SK-N-DZ (cell line): ENCODE results near the gene SERPINH1.
"Not testable (repeated sequence)": the region's sequence is repeated elsewhere in the genome, so short reads cannot be mapped to it uniquely, and the experiment has no call there.

ENCODE experiments used
- DNase-seq: peaks from one replicate; pipeline ENCODE4 v3.0.0-alpha.2; 2015; ENCODE audit warnings: low spot score

Gene SERPINH1

DNA sequence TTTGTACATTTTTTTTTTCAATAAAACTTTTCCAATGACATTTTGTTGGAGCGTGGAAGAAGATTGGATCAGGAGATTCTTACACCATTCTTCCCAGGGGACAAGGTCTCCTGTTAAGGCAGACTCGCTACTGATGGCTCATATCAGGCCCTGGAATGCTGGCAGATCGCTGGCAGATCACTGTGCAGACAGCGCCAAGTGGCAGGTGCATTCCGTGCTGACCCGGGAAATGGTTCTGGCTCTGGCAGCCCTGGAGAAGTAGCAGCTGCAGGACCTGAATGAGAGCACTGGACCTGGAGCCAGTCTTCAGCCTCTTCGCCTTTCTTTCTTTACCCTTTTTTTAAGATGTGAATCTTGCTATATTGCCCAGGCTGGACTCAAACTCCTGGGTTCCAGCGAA is 10.7 kb downstream of the SERPINH1 start:
- DNase-seq: no peak

DNA sequence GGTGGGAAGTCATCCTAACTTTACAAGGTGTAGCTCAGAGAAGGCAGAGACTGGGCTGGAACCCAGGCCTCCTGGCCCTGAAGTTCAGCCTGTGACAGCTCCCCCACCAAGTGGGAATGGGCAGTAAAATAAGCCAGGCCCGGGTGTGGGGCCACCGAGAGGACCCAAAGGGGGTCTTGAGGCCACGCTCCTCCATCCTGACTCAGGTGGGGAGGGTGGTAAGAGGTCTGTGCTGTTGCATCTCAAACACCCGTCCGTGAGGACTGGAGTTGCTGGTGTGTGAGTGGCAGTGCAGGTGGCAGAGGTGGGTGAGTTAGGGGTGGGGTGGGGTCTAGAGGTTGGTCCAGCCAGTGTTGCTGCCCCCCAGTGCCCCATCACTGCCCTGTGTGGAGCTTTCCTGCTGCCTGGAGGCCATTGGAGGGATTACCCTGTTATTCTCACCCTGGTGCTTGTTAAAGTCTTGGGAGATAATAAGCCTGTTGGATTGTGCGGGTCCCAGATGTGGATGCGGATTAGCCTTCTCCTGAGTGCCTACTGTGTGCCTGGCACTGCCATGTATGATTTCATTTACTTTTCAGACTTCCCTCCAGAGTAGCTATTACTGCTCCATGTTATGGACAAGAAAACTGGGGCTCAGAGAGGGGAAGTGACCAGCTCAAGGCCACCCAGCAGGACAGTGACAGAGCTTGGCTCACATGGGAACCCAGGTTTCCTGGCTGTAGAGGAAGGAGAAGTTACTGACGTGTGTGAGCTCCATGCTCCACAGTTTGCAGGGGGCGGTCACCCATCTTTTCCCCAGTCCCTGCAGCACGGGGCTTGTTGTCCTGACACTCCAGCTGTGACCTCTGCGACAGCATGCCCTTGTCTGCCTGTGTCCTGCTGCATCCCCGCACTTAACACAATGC is 12.9 kb downstream of the SERPINH1 start:
- no peak for DNase-seq

DNA sequence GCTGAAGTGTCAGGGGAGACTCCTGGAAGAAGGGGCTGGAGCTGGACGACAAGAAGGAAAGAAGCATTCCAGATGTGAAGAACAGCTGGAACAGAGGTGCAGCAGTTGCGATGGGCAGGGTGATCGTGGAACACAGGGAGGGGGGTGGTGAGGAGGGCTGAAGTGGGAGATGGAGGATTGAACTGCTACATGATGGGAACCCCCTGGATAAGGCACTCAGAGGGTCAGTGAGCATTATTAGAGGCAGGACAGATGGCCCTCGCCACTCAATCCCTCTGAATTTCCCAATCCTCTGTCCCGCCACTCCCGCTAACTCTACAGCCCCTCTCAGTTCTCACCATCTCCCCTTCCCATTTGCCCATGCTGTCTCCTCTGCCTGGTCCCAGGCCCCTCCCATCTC is 14.0 kb downstream of the SERPINH1 start:
- DNase-seq: no peak

DNA sequence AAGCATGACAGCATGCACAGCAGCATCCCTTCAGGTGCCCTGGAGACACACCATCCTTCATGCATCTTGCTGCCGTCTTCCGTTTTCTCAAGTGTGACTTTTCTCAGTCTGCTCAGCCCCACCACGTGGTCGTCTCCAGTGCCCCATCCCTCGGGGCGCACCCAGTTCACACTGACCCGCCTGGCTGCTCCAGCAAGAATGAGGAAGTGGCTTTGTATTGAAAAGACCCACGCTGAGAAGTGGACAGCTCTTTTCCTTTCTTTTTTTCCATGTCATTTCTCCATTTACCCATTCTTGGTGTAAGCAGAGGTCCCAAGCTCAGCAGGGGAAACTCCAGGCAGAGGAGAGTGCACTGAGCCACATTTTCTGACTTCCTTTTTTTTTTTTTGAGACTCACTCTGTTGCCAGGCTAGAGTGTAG is 14.5 kb downstream of the SERPINH1 start:
- DNase-seq: no peak

DNA sequence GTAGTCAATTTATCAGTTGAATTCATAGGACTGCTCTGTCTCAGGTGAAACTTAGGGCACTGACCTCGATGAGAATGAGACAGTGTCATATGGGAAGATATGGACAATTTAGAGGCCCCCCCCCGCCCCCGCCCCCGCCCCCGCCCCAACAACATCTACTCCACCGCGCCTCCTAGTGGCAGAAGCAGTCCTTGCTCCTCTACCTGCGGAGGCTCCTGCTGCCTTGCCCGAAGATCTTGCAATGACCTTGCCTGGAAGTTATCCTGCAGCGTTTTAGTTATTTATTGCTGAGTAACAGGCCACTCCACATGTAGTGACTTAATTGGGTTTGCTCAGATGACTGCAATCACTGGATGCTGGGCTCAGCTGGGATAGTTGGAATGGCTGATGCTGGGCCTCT is 15.2 kb downstream of the SERPINH1 start:
- peak; percentile 76 for DNase-seq

DNA sequence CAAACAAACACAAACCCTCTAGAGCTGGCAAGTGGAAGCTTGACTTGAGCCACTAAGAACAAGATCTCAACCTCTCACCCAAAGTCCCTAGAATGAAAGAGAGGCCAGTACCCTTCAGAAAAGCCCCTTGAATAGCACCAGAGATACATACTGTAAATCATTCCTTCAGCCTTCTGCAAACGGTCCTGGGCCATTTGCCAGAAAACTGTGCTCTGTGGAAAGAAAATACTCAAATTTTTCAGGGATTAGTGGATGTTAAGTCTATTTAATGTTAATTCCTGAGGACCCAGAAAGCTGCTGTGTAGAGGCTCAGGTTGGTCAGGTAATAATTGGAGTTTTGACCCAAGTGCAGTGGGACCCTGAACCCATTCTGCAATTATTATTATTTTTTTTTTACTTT is 16.9 kb downstream of the SERPINH1 start:
- DNase-seq: no peak

DNA sequence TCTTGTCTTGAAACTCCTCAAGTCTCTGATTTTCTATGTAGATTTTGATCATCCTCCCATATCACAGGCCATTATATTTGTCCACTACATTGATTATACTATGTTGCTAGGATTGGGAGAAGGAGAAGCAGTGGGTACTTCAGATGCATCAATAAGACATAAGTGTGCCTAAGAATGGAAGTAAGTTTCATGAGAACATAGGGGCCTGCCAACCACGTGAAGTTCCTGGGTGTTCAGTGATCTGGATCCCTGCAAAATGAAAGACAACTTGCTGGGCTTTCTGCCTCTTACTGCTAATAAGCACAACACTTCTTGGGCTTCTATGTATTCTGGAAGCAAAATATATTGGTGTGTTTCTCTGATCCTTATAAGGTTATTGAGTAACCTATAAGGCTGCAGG is 17.8 kb downstream of the SERPINH1 start:
- DNase-seq: no peak

DNA sequence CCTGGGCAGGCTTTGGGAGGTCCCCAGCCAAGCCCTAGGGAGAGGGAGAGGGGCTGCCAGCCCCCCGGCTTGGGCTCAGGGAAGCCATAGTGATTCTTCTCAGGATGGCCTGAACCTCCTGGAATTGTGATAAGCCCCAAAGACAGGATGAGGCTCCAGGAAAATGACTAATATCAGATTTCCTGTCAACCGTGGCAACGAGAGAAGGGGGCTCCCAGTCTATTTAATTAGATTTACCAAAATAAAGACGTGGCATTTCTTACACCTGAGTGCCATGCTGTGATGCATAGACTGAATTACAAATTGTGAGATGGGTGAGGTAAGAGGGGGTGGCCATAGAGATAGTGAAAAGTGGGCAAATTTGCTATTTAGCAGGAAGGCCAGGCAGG is 20.4 kb downstream of the SERPINH1 start:
- DNase-seq: no peak

DNA sequence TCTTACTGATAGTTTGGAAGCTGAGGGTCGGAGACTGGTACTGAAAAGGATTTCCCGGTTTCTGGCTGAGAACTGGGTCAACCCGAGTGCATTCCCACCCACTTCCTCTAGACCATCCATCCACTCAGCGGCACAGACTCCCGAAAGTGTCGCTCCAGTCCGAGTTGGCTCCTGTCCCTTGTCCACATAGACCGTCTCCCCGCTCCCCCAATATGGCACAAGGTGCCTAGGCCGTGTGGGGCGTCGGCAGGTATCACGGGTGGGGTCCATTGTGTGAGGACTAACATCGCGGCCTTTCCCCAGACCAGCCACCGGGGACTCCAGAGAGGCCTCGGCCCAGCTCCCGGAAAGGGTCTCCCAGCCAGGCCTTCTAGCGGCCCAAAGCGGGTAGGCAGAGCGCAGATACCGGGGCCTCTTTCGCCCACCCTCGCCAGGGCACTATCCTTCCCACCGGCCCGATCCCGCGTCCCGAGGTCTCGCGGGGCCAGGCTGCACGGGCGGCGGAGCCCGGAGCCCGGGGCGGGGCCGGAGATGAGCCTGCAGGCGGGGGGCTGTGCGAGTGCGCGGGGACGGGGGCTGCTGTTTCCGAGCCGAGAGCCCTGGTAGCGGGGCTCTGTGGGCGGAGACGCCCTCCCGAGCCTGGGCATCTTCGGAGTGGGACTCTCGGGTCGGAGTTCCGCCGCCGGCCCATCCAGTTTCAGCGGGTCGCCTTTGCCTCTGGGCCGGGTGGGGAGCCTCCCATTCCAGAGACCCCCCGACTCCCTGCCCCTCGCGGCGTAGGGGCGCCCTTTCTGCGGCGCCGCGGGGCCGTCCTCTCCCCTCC is 21.1 kb downstream of the SERPINH1 start:
- DNase-seq: peak; percentile 91

- peak; percentile 83 for DNase-seq
These were observed 21.9 kb downstream of the SERPINH1 start for GRCh38 chr11:75583718-75584658.

DNA sequence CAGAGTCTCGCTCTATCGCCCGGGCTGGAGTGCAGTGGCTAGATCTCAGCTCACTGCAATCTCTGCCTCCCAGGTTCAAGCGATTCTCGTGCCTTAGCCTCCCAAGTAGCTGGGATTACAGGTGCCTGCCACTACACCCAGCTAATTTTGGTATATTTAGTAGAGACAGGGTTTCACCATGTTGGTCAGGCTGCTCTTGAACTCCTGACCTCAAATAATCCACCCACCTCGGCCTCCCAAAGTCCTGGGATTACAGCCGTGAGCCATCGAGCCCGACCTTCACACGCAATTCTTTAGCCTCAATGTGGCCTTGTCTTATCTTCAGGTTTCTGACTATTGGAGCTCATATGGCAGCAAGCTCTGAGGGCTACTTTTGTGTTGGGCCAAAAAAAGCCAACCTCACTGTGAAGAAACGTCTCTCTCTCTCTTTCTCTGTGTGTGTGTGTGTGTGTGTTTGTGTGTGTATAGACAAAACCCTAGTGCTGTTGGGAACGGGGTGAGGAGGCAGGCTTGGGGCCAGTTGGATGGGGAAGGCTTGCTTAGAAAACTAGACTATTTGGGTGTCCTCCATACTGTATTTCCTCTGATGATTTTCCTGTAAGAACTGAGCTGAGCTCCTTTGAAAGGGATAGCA is 22.7 kb downstream of the SERPINH1 start:
- not testable (repeated sequence) for DNase-seq

GRCh38 chr11:75585293-75585670 is 23.2 kb downstream of the SERPINH1 start:
- no peak for DNase-seq

GRCh38 chr11:75586395-75586794 is 24.3 kb downstream of the SERPINH1 start:
- no peak for DNase-seq

GRCh38 chr11:75588051-75588481 is 26.0 kb downstream of the SERPINH1 start:
- no peak for DNase-seq

- DNase-seq: no peak
These were observed 27.0 kb downstream of the SERPINH1 start for GRCh38 chr11:75589051-75589450.

- DNase-seq: no peak
These were observed 27.9 kb downstream of the SERPINH1 start for GRCh38 chr11:75589933-75590332.

DNA sequence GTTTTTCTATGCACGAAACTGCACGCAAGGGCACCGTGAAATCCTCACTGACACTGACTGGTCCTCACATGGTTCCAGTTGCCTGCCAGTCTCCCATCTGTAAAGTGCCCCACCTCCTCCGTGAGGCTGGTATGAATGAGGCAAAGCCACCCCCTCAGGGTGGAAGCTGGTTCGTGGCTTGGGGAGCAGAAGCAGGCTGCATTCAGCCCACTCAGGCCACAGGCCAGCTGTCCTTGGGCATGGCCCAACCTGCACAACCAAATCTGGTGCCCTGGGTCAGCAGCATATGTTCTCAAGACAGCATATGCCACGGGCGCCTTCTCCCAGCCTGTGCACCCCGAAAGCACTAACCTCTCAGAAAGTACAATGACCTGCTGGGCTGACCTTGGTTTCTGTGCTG is 29.3 kb downstream of the SERPINH1 start:
- no peak for DNase-seq

- DNase-seq: no peak
These were observed 29.9 kb downstream of the SERPINH1 start for GRCh38 chr11:75591966-75592365.

- DNase-seq: no peak
These were observed 30.7 kb downstream of the SERPINH1 start for GRCh38 chr11:75592715-75593114.

- DNase-seq: no peak
These were observed 31.3 kb downstream of the SERPINH1 start for GRCh38 chr11:75593286-75593915.

DNA sequence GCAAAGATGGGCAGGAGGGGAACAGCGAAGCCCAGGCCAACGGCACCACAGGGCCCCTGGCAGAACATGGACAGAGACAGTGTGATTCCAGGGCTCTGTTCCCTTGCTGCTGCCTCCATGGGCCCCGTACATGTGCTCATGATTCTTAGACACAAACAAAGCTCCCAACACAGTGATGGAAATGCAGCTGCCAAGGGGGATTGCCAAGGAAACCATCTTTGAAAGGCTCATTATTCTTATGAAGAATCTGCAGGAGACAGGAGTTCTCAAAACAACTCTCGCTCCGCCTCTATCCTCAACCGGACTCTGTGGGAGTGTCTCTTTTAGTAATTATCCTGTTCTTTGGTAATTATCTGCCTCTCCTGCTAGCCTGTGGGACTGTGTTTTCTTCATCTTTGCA is 32.2 kb downstream of the SERPINH1 start:
- DNase-seq: no peak
